HEK293 (cell line): ENCODE results near the gene MBOAT2.

Experiments
- CTCF ChIA-PET: fragments of 350-600 bp; formaldehyde crosslinking; extraction: SDS; loops from one replicate; lab custom pipeline; 2021; ENCODE audit warnings: antibody characterized with exemption; lab: Yijun Ruan, JAX
- POLR2A ChIA-PET: fragments of 300-600 bp; formaldehyde crosslinking; extraction: SDS; loops from one replicate; lab custom pipeline; 2020; ENCODE audit warnings: antibody characterized with exemption, inconsistent platforms; lab: Yijun Ruan, JAX
- H3K27ac ChIP-seq: fragments of 200-500 bp; sonication (Bioruptor generic); 2 replicates; pipeline ENCODE4 v1.5.1; 2014; ENCODE audit warnings: low read depth, low read length, control low read depth, inconsistent platforms; ENCODE audit errors: extremely low read depth
- H3K36me3 ChIP-seq, 2 experiments: fragments of 200-500 bp in 1 of 2; sonication (Bioruptor generic) in 1 of 2; 1 replicate in 1 of 2; 2 replicates in 1 of 2; pipeline ENCODE4 v1.5.1; 2014 to 2017; ENCODE audit warnings: inconsistent platforms in 2 of 2, low read length in 2 of 2; ENCODE audit not compliant: control insufficient read depth in 2 of 2, insufficient read depth in 1 of 2
- H3K4me1 ChIP-seq: fragments of 200-500 bp; sonication (Bioruptor generic); 2 replicates; pipeline ENCODE4 v1.5.1; 2014; ENCODE audit warnings: mild to moderate bottlenecking, low read length, inconsistent platforms; ENCODE audit not compliant: control insufficient read depth, insufficient read depth
- H3K4me3 ChIP-seq: 2 replicates; pipeline ENCODE4 v1.5.1; 2011; ENCODE audit warnings: low read depth, mild to moderate bottlenecking, control low read depth, low read length, moderate library complexity
- H3K9me3 ChIP-seq: fragments of 200-500 bp; sonication (Bioruptor generic); 2 replicates; pipeline ENCODE4 v1.5.1; 2014; ENCODE audit warnings: low read depth, low read length, inconsistent platforms; ENCODE audit not compliant: control insufficient read depth, insufficient read depth
- EGR2 ChIP-seq: fragments of 450-650 bp; formaldehyde crosslinking; IDR thresholded peaks from 2 replicates; pipeline ENCODE4 v1.5.1; 2016; ENCODE audit warnings: low read depth, missing biosample characterization, missing genetic modification characterization
- GLI2 ChIP-seq: fragments of 450-650 bp; formaldehyde crosslinking; IDR thresholded peaks from 2 replicates; pipeline ENCODE4; 2017; ENCODE audit warnings: missing biosample characterization, missing genetic modification characterization, low read depth, borderline replicate concordance
- SP2 ChIP-seq: fragments of 450-650 bp; formaldehyde crosslinking; IDR thresholded peaks from 2 replicates; pipeline ENCODE4 v1.5.1; 2016; ENCODE audit warnings: missing biosample characterization, missing genetic modification characterization
- YY2 ChIP-seq: fragments of 450-650 bp; formaldehyde crosslinking; IDR thresholded peaks from 2 replicates; pipeline ENCODE4 v1.5.1; 2016; ENCODE audit warnings: missing biosample characterization, missing genetic modification characterization
- ZBTB17 ChIP-seq: fragments of 450-650 bp; formaldehyde crosslinking; IDR thresholded peaks from 2 replicates; pipeline ENCODE4 v1.5.1; 2016; ENCODE audit warnings: missing biosample characterization, missing genetic modification characterization
- ZFP41 ChIP-seq: fragments of 450-650 bp; formaldehyde crosslinking; IDR thresholded peaks from 2 replicates; pipeline ENCODE4 v1.5.1; 2016; ENCODE audit warnings: missing biosample characterization, missing genetic modification characterization, borderline replicate concordance
- ZNF155 ChIP-seq: fragments of 450-650 bp; formaldehyde crosslinking; IDR thresholded peaks from 2 replicates; pipeline ENCODE4 v1.5.1; 2016; ENCODE audit warnings: missing biosample characterization, missing genetic modification characterization
- ZNF19 ChIP-seq: fragments of 450-650 bp; formaldehyde crosslinking; IDR thresholded peaks from 2 replicates; pipeline ENCODE4; 2016; ENCODE audit warnings: missing biosample characterization, missing genetic modification characterization, low read depth
- ZNF221 ChIP-seq: fragments of 450-650 bp; formaldehyde crosslinking; IDR thresholded peaks from 2 replicates; pipeline ENCODE4 v1.5.1; 2017; ENCODE audit warnings: missing biosample characterization, missing genetic modification characterization, borderline replicate concordance
- ZNF292 ChIP-seq: fragments of 450-650 bp; formaldehyde crosslinking; IDR thresholded peaks from 2 replicates; pipeline ENCODE4 v1.5.1; 2016; ENCODE audit warnings: low read depth, missing biosample characterization, missing genetic modification characterization, borderline replicate concordance
- ZNF416 ChIP-seq: fragments of 450-650 bp; formaldehyde crosslinking; IDR thresholded peaks from 2 replicates; pipeline ENCODE4 v1.5.1; 2016; ENCODE audit warnings: missing biosample characterization, missing genetic modification characterization
- ZNF561 ChIP-seq: fragments of 450-650 bp; IDR thresholded peaks from 2 replicates; pipeline ENCODE4 v1.5.1; 2018; ENCODE audit warnings: missing biosample characterization, missing genetic modification characterization, borderline replicate concordance
- ZNF707 ChIP-seq: fragments of 450-650 bp; formaldehyde crosslinking; IDR thresholded peaks from 2 replicates; pipeline ENCODE4 v1.5.1; 2016; ENCODE audit warnings: missing biosample characterization, missing genetic modification characterization
- ZNF785 ChIP-seq: fragments of 450-650 bp; formaldehyde crosslinking; IDR thresholded peaks from 2 replicates; pipeline ENCODE4 v1.5.1; 2016; ENCODE audit warnings: missing biosample characterization, missing genetic modification characterization
- ZNF792 ChIP-seq: fragments of 450-650 bp; formaldehyde crosslinking; IDR thresholded peaks from 2 replicates; pipeline ENCODE4 v1.5.1; 2016; ENCODE audit warnings: missing biosample characterization, missing genetic modification characterization
- ZNF830 ChIP-seq: fragments of 450-650 bp; IDR thresholded peaks from 2 replicates; pipeline ENCODE4 v1.5.0; 2018; ENCODE audit warnings: missing biosample characterization, missing genetic modification characterization, low read depth, mild to moderate bottlenecking, moderate library complexity
- TF ChIP-seq, protein P1 (sequence below): fragments of 450-650 bp; formaldehyde crosslinking; IDR thresholded peaks from 2 replicates; pipeline ENCODE4 v1.5.1; 2016; ENCODE audit warnings: missing biosample characterization, missing genetic modification characterization, low read depth
- TF ChIP-seq, protein P2 (sequence below): fragments of 450-650 bp; formaldehyde crosslinking; IDR thresholded peaks from 2 replicates; pipeline ENCODE4 v1.5.1; 2016; ENCODE audit warnings: missing biosample characterization, missing genetic modification characterization, borderline replicate concordance
- TF ChIP-seq, protein P3 (sequence below): fragments of 450-650 bp; formaldehyde crosslinking; IDR thresholded peaks from 2 replicates; pipeline ENCODE4 v1.5.1; 2016; ENCODE audit warnings: missing biosample characterization, missing genetic modification characterization
- TF ChIP-seq, protein P4 (sequence below): fragments of 450-650 bp; formaldehyde crosslinking; IDR thresholded peaks from 2 replicates; pipeline ENCODE4 v1.5.1; 2016; ENCODE audit warnings: missing biosample characterization, missing genetic modification characterization

MBOAT2 gene

DNA sequence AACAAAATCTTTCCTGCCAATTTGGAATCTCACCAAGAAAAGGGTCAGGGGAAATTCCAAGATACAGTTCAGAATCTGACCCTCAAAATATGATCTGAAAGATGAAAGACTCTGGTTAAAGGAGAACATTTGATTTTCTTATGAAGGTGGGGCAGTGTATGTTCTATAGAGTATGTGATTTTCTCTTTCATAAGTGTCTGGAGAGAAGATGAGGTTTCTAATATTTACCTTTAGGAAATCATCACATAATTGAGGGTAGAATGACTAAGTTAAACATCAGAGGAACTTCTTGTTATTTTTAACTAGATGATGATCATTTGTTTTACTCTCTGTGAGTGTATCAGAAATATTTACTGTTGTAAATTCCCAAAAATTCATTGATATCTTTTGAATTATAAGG, 27.8 kb upstream of the MBOAT2 start:
- peaks cover 13% of the 10 kb centered on the region for H3K4me1 ChIP-seq
- CTCF ChIA-PET, result interaction anchor here (0.7 kb wide), 1 partner anchor 78 kb away, joined by 3 read pairs; no protein-coding TSS in a partner anchor
- H3K9me3 ChIP-seq, result no peaks in the 10 kb centered on the region
- no peaks in the 10 kb centered on the region for H3K36me3 ChIP-seq
- TF ChIP-seq YY2, result no peak
- POLR2A ChIA-PET, result no interaction called here
- no peak overlapping the region for H3K27ac ChIP-seq
- H3K4me3 ChIP-seq, result no peak overlapping the region

DNA sequence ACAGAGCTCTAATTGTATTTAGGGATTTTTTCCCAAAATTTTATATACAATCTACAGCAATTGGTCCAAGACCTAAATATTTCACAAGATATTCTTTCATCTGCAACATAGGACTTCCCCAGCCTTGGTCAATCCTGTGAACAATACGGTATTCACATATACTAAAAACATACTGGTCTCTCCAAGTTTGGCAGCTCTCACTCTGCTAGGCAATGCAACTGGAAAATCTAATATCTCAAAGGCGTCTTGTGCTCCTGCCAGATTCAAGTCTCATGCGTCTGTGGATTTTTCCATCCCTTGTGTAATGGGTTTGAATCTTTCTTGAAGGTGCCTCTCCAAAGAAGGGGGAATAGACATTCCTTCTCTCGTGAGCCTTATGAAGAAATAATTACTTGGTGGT, 27.4 kb upstream of the MBOAT2 start:
- Histone ChIP-seq H3K36me3 (no peaks in the 10 kb centered on the region), H3K9me3 (no peaks in the 10 kb centered on the region), H3K4me1 (peaks cover 13% of the 10 kb centered on the region), H3K27ac (no peak overlapping the region), H3K4me3 (no peak overlapping the region)
- TF ChIP-seq ZNF155 (tag by site-specific recombination) (no peak), ZNF221 (tag by site-specific recombination) (no peak), GLI2 (tag by site-specific recombination) (no peak), ZNF561 (tag by site-specific recombination) (no peak)
- ChIA-PET POLR2A (no interaction called here), CTCF (no interaction called here)

DNA sequence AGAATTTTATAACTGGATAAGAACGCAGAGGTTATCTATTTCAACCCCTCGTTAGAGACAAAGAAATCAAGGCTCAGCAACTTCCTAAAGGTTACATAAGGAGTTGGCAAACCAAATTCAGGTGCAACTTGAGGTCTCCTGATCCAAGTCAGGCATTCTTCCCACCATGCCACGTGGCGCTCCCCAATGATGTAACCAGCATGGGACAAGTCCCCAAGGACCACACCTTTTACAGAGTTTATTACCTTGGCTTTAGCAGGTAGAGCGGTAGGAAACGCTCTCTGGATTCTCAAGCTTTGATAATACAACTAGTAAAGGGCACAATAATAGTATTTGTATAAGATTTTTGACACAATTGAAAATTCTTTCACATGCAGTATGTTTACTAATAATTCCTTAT, 26.7 kb upstream of the MBOAT2 start:
- Histone ChIP-seq H3K4me3 (no peak overlapping the region), H3K27ac (no peak overlapping the region), H3K9me3 (no peaks in the 10 kb centered on the region), H3K36me3 (no peaks in the 10 kb centered on the region), H3K4me1 (peaks cover 13% of the 10 kb centered on the region)
- TF ChIP-seq ZNF830 (tag by site-specific recombination) (no peak), SP2 (no peak), ZNF19 (tag by site-specific recombination) (no peak), EGR2 (no peak), ZBTB17 (tag by site-specific recombination) (no peak), ZNF785 (tag by site-specific recombination) (no peak), ZNF707 (tag by site-specific recombination) (no peak), ZNF292 (tag by site-specific recombination) (no peak), ZNF792 (tag by site-specific recombination) (no peak), ZNF416 (no peak), ZFP41 (no peak)
- TF ChIP-seq, protein P1, sequence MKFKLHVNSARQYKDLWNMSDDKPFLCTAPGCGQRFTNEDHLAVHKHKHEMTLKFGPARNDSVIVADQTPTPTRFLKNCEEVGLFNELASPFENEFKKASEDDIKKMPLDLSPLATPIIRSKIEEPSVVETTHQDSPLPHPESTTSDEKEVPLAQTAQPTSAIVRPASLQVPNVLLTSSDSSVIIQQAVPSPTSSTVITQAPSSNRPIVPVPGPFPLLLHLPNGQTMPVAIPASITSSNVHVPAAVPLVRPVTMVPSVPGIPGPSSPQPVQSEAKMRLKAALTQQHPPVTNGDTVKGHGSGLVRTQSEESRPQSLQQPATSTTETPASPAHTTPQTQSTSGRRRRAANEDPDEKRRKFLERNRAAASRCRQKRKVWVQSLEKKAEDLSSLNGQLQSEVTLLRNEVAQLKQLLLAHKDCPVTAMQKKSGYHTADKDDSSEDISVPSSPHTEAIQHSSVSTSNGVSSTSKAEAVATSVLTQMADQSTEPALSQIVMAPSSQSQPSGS, result no peak
- TF ChIP-seq, protein P2, sequence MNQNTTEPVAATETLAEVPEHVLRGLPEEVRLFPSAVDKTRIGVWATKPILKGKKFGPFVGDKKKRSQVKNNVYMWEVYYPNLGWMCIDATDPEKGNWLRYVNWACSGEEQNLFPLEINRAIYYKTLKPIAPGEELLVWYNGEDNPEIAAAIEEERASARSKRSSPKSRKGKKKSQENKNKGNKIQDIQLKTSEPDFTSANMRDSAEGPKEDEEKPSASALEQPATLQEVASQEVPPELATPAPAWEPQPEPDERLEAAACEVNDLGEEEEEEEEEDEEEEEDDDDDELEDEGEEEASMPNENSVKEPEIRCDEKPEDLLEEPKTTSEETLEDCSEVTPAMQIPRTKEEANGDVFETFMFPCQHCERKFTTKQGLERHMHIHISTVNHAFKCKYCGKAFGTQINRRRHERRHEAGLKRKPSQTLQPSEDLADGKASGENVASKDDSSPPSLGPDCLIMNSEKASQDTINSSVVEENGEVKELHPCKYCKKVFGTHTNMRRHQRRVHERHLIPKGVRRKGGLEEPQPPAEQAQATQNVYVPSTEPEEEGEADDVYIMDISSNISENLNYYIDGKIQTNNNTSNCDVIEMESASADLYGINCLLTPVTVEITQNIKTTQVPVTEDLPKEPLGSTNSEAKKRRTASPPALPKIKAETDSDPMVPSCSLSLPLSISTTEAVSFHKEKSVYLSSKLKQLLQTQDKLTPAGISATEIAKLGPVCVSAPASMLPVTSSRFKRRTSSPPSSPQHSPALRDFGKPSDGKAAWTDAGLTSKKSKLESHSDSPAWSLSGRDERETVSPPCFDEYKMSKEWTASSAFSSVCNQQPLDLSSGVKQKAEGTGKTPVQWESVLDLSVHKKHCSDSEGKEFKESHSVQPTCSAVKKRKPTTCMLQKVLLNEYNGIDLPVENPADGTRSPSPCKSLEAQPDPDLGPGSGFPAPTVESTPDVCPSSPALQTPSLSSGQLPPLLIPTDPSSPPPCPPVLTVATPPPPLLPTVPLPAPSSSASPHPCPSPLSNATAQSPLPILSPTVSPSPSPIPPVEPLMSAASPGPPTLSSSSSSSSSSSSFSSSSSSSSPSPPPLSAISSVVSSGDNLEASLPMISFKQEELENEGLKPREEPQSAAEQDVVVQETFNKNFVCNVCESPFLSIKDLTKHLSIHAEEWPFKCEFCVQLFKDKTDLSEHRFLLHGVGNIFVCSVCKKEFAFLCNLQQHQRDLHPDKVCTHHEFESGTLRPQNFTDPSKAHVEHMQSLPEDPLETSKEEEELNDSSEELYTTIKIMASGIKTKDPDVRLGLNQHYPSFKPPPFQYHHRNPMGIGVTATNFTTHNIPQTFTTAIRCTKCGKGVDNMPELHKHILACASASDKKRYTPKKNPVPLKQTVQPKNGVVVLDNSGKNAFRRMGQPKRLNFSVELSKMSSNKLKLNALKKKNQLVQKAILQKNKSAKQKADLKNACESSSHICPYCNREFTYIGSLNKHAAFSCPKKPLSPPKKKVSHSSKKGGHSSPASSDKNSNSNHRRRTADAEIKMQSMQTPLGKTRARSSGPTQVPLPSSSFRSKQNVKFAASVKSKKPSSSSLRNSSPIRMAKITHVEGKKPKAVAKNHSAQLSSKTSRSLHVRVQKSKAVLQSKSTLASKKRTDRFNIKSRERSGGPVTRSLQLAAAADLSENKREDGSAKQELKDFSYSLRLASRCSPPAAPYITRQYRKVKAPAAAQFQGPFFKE (tag by site-specific recombination), result no peak
- TF ChIP-seq, protein P3, sequence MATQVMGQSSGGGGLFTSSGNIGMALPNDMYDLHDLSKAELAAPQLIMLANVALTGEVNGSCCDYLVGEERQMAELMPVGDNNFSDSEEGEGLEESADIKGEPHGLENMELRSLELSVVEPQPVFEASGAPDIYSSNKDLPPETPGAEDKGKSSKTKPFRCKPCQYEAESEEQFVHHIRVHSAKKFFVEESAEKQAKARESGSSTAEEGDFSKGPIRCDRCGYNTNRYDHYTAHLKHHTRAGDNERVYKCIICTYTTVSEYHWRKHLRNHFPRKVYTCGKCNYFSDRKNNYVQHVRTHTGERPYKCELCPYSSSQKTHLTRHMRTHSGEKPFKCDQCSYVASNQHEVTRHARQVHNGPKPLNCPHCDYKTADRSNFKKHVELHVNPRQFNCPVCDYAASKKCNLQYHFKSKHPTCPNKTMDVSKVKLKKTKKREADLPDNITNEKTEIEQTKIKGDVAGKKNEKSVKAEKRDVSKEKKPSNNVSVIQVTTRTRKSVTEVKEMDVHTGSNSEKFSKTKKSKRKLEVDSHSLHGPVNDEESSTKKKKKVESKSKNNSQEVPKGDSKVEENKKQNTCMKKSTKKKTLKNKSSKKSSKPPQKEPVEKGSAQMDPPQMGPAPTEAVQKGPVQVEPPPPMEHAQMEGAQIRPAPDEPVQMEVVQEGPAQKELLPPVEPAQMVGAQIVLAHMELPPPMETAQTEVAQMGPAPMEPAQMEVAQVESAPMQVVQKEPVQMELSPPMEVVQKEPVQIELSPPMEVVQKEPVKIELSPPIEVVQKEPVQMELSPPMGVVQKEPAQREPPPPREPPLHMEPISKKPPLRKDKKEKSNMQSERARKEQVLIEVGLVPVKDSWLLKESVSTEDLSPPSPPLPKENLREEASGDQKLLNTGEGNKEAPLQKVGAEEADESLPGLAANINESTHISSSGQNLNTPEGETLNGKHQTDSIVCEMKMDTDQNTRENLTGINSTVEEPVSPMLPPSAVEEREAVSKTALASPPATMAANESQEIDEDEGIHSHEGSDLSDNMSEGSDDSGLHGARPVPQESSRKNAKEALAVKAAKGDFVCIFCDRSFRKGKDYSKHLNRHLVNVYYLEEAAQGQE, result no peak
- TF ChIP-seq, protein P4, sequence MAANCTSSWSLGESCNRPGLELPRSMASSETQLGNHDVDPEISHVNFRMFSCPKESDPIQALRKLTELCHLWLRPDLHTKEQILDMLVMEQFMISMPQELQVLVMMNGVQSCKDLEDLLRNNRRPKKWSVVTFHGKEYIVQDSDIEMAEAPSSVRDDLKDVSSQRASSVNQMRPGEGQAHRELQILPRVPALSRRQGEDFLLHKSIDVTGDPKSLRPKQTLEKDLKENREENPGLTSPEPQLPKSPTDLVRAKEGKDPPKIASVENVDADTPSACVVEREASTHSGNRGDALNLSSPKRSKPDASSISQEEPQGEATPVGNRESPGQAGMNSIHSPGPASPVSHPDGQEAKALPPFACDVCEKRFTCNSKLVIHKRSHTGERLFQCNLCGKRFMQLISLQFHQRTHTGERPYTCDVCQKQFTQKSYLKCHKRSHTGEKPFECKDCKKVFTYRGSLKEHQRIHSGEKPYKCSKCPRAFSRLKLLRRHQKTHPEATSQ, result no peak
- ChIA-PET POLR2A (no interaction called here), CTCF (no interaction called here)
